NCI-H1436 treated with DMSO at 0.1 percent for 48 hours (cell line): Measurements from ENCODE around the gene E2F3.
"Not testable (repeated sequence)": the region's sequence is repeated elsewhere in the genome, so short reads cannot be mapped to it uniquely, and the experiment has no call there.

Source experiments
- DNase-seq: peaks from one replicate; lab custom pipeline; 2025; lab: John Stamatoyannopoulos, UW

The E2F3 gene

DNA sequence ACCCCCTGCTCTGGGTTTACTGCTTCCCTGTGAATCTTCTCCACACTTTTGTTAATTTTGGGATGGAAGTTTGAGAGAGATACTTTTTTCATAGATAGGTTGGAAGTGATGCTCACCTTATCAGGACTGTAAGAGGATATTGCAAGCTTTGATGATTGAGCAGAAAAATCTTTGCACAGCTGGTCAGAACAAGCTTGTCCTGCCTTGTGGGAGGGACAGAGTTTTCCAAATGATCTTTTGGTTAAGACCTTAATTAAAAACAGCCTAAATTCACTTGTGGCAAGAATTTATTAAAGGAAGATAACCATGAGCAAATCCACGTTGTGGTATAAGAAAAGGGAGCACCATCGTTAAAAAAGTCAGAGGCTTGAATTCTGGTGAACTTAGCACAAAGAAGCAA is 32.2 kb downstream of the E2F3 start:
- no peak for DNase-seq

DNA sequence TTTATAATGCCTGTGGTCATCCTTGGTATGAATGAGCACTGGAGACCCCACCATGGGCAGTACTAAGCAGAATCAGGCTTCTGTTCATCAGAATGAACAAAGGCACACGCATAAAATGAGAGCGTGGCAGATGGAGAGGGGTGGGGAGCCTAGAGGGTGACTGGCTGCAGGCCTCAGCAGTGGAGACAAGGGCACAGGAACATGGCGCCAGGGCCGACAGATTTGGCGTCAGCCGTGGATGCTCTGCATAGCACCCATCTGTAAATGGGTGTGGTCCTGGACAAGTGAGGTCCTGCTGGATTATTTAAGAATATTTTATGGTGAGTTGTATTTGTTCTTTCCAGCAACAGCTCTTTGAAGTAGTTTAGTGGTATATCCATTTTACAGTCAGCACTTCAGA is 33.1 kb downstream of the E2F3 start:
- no peak for DNase-seq

DNA sequence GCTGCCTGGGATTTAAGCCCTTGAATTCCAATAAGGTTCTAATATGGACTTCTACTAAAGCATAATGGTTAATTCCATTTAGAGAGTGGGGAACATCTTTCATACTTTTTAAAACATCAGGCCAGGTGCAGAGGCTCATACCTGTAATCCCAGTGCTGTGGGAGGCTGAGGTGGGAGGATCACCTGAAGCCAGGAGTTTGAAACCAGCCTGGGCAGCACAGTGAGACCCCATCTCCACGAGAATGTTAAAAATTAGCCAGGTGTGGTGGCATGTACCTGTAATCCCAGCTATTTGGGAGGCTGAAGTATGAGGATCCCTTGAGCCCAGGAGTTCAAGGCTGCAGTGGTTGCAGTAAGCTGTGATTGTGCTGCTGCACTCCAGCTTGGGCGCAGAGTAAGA is 35.0 kb downstream of the E2F3 start:
- DNase-seq = no peak

DNA sequence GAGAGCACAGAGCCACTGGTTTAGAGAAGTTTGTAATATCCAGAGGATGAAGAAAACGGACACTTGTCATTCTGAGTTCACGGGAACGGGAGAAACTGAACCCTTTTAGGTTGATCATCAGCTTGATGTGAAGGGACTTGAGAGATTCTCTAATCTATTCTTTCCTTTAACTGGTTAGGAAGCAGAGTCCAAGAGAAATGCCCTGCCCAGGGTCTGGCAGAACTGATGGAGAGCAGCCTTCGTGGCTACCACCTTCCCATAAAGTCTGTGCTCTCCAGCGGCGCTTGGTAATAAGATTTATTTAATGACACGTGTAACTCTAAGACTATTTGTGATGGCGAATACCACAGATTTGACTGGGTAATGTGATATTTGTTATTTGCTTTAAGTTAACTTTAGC is 36.0 kb downstream of the E2F3 start:
- no peak for DNase-seq

DNA sequence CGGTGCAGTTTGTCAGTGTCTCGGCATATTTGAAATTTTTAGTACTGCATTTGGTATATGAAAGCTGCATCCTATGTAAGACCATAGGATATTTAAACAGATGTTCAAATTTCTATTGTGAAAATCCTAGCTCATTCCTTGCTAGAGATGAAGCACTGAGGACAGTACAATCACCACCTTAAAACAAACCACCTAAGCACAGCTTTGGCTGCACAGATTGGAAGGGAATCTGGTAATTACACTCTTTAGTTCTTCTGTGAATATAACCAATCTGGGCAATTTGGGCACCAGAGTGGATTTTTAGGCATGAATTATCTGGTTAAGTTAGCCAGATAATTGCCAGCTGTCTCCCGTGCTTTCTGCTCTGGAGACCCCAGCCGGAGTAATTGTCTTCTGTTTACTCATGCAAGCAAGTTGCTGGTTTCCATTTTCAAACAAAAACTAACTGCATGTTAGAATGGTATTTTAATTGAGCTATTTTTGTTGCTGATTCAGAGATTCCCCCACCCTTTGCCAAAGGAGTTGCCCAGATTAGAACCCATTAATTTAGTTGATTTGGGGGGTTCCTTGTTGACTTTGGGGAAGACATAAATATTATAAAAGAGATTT is 36.9 kb downstream of the E2F3 start:
- peak; percentile 9 for DNase-seq

DNA sequence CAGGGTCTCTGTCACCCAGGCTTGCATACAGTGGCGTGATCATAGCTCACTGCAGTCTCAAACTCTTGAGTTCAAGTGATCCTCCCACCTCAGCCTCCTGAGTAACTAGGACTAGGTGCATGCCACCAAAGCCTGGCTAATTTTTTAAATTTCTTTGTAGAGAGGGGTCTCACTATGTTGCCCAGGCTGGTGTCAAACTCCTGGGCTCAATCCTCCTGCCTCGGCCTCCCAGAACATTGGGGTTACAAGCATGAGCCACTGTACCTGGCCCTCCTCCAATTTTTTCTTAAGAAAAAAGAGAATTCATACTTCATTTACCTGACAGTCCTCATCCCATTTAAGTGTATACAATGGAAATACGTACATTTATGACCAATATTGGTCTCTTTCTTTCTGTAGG is 37.9 kb downstream of the E2F3 start:
- DNase-seq = no peak

DNA sequence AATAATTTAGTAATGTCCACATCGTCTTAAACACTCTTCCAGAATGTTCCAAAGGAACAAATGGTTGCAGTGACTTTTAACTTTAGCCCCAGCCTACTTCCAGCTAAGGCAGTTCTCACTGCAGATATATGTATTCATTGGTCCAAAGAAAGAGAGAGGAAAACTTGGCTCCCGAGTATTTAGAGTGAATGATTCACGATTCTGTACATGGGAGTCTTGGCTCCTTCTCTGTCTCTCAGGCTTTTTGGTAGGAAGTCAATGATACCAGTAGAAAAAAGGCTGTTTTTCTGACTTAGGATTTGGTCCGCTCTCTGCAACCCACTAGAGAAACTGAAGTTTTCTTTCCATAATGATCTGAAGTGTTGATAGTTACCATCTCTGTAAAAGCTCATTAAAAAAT is 38.6 kb downstream of the E2F3 start:
- DNase-seq = no peak

DNA sequence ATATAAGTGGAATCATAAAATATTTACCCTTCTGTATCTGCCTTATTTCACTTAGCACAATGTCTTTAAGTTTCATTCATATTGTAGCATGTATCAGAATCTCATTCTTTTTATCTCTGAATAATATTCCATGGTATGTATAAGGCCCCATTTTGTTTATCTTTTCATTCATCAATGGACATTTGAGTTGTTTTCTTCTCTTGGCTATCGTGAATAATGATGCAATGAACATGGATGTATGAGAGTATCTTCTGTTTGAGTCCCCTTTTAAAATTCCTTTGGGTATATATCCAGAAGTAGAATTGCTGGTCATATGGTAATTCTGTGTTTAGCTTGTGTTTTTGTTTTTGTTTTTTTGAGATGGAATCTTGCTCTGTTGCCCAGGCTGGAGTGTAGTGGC is 39.6 kb downstream of the E2F3 start:
- no peak for DNase-seq

DNA sequence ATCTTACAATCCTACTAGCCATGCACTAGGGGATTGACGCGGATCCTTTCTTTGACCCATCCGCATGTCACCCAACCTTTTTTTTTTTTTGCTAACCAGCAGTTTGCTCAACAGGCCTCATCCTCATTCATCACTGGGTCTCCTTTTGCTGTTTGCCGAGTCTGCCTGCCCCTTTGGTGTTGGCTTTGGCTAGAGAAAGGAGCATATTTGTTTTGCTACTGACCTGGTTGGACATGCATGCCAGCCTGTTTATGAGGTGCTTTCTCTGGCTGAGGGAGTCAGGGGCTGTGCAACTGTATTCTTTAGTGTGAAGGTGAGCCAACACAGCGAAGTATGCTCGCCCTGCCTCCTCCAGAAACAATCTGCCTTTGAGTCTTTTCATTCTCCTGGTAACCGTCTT is 40.2 kb downstream of the E2F3 start:
- DNase-seq = no peak

DNA sequence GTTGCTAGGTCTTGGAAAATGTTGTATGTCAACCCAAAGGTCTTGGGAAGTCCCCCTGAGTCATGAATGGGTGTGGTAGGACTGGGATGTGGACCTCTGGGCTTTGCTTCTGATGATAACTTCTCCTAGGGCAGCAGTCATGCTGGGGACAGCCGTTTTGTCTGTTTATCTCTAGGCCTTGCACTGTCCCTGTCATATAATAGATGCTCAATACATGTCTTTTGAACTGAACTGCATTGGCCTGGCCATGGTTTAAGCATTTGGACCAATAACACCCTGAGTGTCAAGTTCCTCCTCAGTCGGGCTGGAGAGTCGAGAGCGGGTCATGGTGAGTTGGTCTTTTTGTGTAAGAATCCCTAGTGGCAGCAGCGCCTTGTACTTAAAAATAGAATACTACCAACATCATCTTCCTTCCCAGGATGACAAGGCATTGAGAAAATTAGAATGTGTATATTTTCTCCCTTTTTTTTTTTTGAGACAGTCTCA is 43.1 kb downstream of the E2F3 start:
- no peak for DNase-seq

DNA sequence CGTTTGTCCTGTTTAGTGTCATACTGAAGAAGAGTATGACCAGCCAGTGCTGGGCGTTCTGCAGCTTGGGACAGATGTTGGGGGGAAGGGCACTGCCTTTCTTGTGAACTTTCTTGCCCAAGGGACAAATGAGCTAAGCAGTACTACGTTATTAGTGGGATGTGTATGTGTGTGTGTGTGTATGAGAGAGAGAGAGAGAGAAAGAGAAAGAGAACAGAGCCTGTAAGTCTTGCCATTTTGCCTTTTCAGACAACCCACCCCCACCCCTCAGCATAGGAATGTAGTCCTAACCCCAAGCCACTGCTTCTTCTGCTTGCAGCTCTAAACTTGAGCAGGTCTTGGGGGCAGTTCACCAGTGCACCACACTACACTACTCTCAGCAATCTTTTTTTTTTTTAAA is 45.5 kb downstream of the E2F3 start:
- DNase-seq = no peak

DNA sequence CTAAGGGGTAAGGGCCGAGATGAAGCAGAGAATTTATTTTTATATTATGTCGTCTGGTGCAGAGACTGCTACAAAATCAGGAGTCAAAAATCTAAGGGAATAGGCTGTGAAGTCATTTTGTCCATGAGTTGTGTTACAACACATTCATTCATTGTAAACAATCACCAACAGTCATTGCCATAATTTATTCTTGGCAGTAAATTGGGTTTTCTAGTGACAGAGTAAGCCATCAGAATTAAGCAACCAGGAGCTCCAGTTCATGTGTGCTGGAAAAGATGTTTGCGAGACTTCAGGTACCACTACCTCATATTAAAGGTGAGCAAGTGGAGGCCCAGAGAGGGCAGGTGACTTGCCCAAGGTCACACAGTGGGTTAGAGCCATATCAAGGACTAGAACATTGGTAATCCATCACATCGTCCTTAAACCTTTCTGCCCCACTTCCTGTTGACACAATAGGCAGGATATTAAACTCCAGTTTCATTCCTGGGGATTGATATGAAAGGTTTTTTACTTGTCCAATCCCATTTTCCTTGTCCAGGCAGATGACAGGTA is 46.0 kb downstream of the E2F3 start:
- no peak for DNase-seq

DNA sequence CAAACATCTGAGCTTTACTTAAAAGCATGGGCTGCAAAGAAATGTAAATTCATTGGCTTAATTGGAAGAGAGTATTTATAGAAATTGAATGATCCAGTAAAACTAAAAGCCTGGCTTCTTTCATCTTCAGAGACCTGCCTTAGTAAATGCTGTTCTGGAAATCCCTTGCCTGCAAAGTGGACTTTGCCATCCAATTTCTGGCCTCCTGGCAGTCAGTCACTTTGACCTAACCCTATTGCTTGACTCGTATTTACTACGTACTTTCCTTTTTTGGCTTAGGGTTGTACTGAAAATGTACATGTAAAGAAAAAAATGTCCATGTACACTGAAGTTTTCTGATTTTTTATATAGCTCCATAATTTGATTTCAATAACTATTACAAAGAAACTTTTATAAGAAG is 47.1 kb downstream of the E2F3 start:
- no peak for DNase-seq

DNA sequence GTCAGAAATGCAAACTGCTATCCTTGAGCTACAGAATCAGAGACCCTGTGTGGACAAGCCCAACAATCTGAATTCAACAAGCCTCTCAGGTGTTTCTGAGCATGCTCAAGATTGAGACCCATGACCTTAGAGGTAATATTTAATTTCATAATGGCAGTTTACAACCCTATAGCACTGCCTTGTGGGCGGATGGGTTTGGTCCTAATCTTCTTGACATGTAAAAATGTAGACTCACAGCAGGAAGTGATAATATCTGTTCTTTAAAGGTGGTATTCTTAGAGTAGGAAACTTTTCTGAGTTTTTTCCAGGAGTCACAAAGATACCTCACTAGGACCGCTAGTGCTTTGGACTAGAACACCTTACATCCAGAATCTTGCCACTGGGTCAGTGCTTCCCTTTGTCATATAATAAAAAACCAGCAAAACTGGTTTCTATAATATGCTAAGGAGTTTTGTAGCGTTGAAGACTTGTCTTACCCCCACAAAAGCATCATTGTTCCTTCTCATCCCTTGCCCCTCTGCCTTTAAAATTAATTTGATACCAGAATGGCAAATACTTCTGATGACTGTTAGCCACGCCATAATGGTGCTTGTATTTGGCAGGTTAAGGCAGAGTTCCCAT is 52.6 kb downstream of the E2F3 start:
- DNase-seq = no peak

DNA sequence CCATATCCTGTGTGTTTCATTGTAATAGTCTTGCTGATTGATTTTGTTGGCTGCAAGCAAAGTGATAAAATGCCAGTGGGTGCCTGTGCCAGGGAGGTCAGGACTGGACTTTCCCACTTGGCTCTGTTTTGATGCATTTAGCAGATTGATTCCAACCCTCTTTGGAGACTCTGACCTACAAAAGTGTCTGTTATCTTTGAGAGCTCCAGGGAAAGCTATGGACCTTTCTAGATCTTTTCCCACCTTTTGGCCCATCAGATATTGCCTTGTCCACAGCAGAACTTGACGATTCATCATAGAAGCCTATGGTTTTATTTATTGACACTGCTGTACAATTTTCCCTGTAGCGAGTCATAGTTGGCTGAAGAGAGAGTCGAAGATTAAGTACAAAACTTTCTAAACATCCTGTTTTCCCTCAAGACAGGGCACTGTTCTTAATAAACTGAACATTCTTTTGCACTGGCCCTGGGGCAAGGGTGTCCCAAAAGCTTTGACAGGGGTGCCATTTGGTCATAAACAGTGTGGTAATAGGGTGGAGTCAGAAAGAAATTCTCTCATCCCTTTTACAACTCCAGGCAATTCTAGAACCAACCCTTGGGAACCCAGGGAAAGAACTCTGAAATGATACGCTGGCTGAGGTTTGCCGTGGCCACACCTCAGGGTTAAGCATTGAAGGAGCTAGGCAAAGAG is 53.7 kb downstream of the E2F3 start:
- no peak for DNase-seq

DNA sequence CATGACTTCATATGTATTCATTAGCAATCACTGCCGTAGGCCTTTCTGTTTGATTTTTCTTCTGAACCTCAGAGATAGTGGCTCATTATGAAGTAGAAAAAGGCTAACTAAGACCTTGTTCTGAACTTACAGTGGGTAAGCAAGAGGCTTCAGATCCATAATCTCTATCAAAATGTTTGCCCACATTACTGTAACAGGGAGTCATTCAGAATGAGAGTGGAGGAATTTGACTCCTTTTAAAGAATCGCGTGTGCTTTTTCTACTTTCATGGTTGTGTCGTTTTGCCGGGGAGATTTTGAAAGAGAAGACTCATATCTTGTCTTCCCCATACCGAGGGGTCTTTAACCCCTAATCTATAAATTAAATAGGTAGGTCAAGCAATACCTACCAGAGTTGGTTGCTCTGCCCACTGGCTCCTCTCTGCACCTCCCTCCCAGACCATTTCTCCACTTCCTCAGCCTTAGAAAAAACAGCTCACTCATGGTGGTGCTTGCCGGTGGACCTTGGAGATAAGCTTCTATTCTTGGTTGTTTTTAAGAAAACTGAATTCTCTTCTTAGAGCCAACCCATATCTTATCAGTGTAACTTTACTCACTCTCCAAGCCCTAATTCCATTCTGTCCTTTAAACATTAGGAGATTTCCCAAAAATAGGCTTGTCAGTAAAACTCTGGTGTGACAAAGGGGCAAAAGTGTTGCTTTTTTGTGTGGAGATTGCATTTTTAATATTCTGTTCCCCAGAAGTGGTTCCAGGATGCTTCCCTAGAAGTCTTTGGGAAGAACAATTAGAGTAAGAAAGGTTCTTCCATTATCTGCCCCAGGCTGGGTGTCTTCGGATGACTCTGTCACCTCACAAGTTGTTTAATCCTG is 56.6 kb downstream of the E2F3 start:
- DNase-seq = no peak

DNA sequence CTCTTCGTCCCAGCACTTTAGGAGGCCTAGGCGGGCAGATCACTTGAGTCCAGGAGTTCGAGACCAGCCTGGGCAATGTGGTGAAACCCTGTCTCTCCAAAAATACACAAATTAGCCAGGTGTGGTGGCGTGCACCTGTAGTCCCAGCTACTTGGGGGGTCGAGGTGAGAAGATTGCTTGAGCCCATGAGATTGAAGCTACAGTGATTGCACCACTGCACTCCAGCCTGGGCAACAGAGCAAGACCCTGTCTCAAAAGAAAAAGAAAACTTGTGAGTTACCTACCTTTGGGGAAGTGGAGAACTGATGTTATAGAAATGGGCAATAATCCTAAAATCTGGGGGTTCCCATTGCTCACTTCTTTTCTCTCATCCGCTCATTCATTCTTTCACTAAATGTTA is 58.0 kb downstream of the E2F3 start:
- DNase-seq = no peak

DNA sequence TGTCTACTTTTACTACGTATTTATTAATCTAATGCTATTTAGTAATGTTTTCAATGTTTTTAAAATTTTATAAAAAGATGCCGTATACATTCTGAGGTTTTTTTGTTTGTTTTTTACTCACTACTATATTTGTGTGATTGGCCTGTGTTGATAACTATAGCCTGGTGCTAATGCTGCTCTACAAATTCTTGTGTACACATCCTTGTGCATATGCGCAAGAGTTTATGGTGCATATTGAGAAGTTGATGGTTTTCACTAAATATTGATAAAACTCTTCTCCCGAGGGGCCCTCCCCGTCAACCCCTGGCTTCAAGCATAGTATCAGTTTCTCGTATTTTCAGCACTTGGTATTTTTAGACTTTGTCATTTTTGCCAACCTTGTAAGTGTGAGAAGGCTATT is 59.9 kb downstream of the E2F3 start:
- no peak for DNase-seq

DNA sequence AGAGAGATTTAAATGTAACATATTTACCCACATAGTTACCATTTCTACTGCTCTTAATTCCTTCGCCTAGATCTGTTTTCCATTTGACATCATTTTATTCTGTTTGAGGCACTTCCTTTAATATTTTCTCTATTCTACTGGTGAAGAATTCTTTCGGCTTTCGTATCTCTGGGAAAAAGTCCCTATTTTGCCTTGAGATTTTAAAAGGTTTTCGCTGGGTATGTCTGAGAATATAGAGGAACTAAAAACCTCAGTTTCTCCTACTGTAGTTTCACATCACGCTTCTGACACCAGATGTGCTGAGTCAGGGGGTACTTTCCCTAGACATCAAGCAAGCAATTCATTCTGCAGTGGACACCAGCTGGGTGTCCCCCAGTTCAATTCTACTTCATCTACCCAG is 61.7 kb downstream of the E2F3 start:
- DNase-seq = no peak

DNA sequence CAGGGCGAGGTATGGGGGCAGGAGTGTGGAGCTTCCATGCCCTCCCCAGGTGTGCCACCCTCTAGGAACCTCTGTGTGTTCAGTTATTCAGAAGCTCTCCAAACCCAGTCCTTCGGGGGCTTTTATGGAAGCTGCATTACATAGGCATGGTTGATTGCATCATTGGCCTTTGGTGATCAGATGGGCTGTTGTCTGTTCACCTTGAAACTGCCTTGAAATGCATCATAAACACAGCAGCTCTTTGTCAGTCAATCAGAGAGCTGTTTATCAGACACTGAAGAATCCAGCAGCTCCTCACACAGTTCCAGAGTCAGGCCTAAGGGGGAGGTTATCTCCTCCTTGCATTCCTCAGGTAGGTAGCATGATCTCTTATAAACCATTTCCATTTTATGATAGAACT is 62.4 kb downstream of the E2F3 start:
- DNase-seq = no peak

DNA sequence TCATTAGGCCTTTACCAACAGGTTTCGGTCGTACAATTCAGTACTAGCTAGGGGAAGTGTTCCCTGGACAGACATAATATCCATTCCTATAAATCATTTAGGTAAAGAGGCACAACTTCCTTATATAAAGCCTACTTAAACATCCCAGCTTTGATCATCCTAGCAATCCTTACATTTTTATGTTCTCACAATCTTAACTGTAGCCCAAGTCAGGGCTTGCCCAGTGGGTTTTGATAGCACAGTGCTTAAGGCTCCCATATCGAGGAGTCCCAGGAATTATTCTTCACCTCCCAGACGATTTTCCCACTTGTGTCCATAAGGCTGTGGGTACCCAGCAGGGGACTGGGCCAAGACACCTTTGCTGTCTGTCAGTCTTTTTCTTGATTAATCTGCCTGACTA is 63.2 kb downstream of the E2F3 start:
- DNase-seq = no peak

DNA sequence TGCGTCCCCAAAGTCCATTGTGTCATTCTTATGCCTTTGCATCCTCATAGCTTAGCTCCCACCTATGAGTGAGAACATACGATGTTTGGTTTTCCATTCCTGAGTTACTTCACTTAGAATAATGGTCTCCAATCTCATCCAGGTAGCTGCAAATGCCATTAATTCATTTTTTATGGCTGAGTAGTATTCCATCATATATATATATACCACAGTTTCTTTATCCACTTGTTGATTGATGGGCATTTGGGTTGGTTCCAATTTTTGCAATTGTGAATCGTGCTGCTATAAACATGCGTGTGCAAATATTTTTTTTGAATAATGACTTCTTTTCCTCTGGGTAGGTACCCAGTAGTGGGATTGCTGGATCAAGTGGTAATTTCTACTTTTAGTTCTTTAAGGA is 63.9 kb downstream of the E2F3 start:
- not testable (repeated sequence) for DNase-seq
